ENCODE results near the gene ATF6. TPM values are rescaled to one million over a fixed set of nuclear protein-coding genes. Genes with fewer than 3 reads are reported as not detected.

The ATF6 gene
- total RNA-seq, 3 donors from 2014 or later: 31.0 to 56.1 (median 34.1) TPM

DNA sequence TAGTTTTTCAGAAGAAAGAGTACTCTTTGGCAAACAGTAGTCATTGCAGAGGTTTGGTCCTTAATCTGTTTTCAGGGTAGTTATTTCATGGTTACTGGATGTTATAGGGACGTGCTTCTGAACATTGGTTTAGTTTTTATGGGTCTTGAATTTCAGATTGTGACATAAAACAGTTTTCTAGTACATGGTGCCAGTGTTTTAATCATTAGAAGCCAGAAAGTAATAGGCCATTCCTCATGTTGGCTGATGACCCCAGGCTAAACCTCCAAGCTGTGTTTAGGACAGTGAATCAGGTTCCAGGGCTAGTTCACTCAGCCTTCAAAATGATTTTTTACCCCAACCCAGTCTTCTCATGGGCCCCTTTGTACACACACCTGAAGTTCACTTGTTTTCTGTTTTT, 184.3 kb downstream of the ATF6 start:
- no peak for TF ChIP-seq POLR2A (IDR thresholded peaks at IDR 0.05)
- TF ChIP-seq POLR2AphosphoS5 (IDR thresholded peaks at IDR 0.05): no peak
- TF ChIP-seq CTCF (IDR thresholded peaks at IDR 0.05): no peak
- intact Hi-C loops (cut with DNase I; ENCODE audit: low total_unique reads): no loop called here
- H3K27me3 ChIP-seq: no peaks in the 10 kb centered on the region
- H3K36me3 ChIP-seq: no peaks in the 10 kb centered on the region
- H3K4me1 ChIP-seq: no peaks in the 10 kb centered on the region
- H3K4me3 ChIP-seq: no peak overlapping the region
- H3K27ac ChIP-seq: no peak overlapping the region
- DNase-seq (ENCODE audit: low spot score in 2 of 2): no peak
- no peaks in the 10 kb centered on the region for H3K9me3 ChIP-seq

GRCh38 chr1:161951646-161952045, 185.5 kb downstream of the ATF6 start:
- Histone ChIP-seq H3K27me3 (no peaks in the 10 kb centered on the region), H3K27ac (no peak overlapping the region), H3K4me1 (no peaks in the 10 kb centered on the region), H3K4me3 (no peak overlapping the region), H3K36me3 (no peaks in the 10 kb centered on the region), H3K9me3 (no peaks in the 10 kb centered on the region)
- intact Hi-C loops (cut with DNase I; ENCODE audit: low total_unique reads): no loop called here
- no peak for DNase-seq (ENCODE audit: low spot score in 2 of 2)
- TF ChIP-seq CTCF (IDR thresholded peaks at IDR 0.05) (no peak), POLR2A (IDR thresholded peaks at IDR 0.05) (no peak), POLR2AphosphoS5 (IDR thresholded peaks at IDR 0.05) (no peak)

DNA sequence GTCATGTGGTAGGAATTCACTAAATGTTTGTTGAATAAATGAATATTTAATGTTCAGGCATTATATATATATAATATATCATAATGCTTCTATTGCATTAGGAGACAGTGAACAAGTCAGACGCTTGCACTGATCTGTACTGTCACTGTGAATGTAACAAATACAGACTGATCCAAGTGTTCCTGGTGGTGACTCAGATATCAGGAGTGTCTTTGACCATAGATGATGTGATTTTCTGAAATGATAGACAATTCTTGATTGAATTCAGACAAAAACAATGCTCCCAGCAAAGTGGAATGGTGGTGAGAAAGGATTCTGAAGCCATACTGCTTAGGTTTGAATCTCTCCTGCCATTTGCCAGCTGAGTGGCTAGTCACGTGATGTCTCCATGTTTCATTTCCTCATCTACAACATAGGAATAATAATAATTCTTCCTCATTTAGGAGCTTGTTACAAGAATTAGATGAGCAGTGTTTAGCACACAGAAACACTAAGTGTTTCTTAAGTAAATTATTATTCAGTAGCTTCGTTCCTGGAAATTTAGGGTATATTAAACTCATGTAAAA, 186.6 kb downstream of the ATF6 start:
- H3K27me3 ChIP-seq: no peaks in the 10 kb centered on the region

DNA sequence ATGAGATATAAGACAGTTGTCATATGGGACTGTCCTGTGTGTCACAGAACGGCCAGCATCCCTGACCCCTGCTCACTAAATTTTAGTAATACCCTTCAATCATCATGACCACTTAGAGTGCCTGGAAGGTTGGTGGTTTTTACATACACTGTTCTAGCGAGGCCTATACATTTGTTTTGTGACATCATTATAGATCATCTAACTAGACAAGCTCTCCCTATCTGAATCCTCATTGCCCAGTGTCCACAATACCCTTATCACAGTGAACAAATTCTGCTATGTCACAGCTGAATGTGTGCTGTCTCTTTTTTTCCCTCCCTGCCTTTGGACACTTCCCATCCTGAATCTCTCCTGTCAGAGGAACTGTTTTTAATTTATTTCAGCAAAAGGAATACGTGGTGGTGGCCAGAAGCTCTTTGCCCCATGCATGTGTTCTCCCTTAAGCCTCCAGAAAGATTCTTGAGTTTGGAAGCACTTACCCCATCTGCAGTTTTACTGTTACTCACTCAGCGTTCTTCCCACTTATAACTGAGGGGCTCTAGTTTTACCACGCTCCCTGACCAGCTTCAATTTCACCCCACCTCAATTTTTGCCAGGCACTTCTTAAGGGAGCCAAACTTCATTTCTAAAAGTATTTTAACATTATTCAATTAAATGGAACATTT, 187.3 kb downstream of the ATF6 start:
- no peaks in the 10 kb centered on the region for H3K9me3 ChIP-seq
- no peaks in the 10 kb centered on the region for H3K36me3 ChIP-seq
- H3K4me3 ChIP-seq: no peak overlapping the region
- H3K4me1 ChIP-seq: no peaks in the 10 kb centered on the region
- TF ChIP-seq CTCF (IDR thresholded peaks at IDR 0.05) (no peak), POLR2AphosphoS5 (IDR thresholded peaks at IDR 0.05) (no peak), POLR2A (IDR thresholded peaks at IDR 0.05) (no peak)
- no peaks in the 10 kb centered on the region for H3K27me3 ChIP-seq
- no peak for DNase-seq (ENCODE audit: low spot score in 2 of 2)
- intact Hi-C loops (cut with DNase I; ENCODE audit: low total_unique reads): no loop called here
- H3K27ac ChIP-seq: peak overlapping the region in 1 of 2 donors; percentile 16

More for the DNA sequence above, 186.6 kb downstream of the ATF6 start:
- H3K4me3 ChIP-seq: no peak overlapping the region
- H3K9me3 ChIP-seq: no peaks in the 10 kb centered on the region
- no peaks in the 10 kb centered on the region for H3K4me1 ChIP-seq
- intact Hi-C loops (cut with DNase I; ENCODE audit: low total_unique reads): no loop called here
- DNase-seq (ENCODE audit: low spot score in 2 of 2): no peak
- H3K36me3 ChIP-seq: no peaks in the 10 kb centered on the region
- no peak for TF ChIP-seq POLR2AphosphoS5 (IDR thresholded peaks at IDR 0.05)
- no peak for TF ChIP-seq POLR2A (IDR thresholded peaks at IDR 0.05)
- H3K27ac ChIP-seq: no peak overlapping the region

DNA sequence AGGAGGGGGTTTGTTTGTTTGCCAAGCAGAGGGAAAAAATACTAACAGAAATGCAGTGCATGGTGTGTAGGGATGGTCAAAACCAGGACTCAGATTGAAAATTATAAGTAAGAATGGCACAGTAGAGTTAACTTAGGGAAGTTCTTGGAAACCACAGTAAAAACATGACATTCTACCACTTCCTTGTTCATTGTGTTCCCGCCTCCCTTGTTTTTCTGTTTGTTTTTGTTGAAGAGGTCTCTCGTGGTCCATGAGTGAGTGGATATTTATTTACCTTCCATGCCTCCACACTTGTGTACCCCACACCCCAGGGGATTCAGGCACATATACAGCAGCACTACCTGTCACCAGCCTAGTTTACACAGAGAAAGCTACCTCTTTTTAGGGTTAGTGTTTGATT, 187.9 kb downstream of the ATF6 start:
- no peaks in the 10 kb centered on the region for H3K27me3 ChIP-seq
- H3K4me1 ChIP-seq: no peaks in the 10 kb centered on the region
- H3K27ac ChIP-seq: no peak overlapping the region
- DNase-seq (ENCODE audit: low spot score in 2 of 2): no peak
- H3K36me3 ChIP-seq: no peaks in the 10 kb centered on the region
- intact Hi-C loops (cut with DNase I; ENCODE audit: low total_unique reads): no loop called here
- no peak overlapping the region for H3K4me3 ChIP-seq
- no peaks in the 10 kb centered on the region for H3K9me3 ChIP-seq
- no peak for TF ChIP-seq POLR2AphosphoS5 (IDR thresholded peaks at IDR 0.05)
- TF ChIP-seq POLR2A (IDR thresholded peaks at IDR 0.05): no peak
- TF ChIP-seq CTCF (IDR thresholded peaks at IDR 0.05): no peak

All from breast epithelium (tissue), 4 donors.